ENCODE results near the gene CARMIL1.

Gene CARMIL1

GRCh38 chr6:25342802-25343201 lies 63.6 kb downstream of the CARMIL1 start:
- TF ChIP-seq, protein P1, sequence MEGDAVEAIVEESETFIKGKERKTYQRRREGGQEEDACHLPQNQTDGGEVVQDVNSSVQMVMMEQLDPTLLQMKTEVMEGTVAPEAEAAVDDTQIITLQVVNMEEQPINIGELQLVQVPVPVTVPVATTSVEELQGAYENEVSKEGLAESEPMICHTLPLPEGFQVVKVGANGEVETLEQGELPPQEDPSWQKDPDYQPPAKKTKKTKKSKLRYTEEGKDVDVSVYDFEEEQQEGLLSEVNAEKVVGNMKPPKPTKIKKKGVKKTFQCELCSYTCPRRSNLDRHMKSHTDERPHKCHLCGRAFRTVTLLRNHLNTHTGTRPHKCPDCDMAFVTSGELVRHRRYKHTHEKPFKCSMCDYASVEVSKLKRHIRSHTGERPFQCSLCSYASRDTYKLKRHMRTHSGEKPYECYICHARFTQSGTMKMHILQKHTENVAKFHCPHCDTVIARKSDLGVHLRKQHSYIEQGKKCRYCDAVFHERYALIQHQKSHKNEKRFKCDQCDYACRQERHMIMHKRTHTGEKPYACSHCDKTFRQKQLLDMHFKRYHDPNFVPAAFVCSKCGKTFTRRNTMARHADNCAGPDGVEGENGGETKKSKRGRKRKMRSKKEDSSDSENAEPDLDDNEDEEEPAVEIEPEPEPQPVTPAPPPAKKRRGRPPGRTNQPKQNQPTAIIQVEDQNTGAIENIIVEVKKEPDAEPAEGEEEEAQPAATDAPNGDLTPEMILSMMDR (IDR thresholded peaks at IDR 0.05; ENCODE audit: low read depth, low read length) = no peak
- no peak overlapping the region for H3K4me3 ChIP-seq (ENCODE audit: low read depth, low read length)

DNA sequence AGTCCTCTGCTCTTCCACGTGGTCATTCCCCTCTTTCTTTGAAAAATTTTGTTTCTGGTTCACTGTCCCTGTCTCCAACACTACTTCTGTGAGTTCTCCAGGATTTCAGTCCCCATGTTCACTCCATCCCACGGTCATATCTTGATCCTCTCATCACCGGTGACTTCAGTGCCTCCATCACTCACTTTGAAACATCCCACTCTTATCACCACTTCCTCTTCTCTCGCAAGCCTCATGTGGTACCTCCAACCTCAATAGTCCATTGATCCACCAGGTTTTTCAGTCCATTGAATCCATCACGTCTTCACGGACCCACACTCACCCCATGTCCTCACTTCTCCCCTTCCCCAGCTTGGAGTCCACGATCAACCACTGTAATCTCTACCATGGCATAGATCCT lies 64.8 kb downstream of the CARMIL1 start:
- H3K4me3 ChIP-seq (ENCODE audit: low read depth, low read length) = no peak overlapping the region
- TF ChIP-seq, protein P1 (IDR thresholded peaks at IDR 0.05; ENCODE audit: low read depth, low read length) = no peak

- no peak overlapping the region for H3K4me3 ChIP-seq (ENCODE audit: low read depth, low read length)
- TF ChIP-seq, protein P1 (IDR thresholded peaks at IDR 0.05; ENCODE audit: low read depth, low read length) = no peak
These were observed 65.7 kb downstream of the CARMIL1 start for GRCh38 chr6:25344827-25345226.

DNA sequence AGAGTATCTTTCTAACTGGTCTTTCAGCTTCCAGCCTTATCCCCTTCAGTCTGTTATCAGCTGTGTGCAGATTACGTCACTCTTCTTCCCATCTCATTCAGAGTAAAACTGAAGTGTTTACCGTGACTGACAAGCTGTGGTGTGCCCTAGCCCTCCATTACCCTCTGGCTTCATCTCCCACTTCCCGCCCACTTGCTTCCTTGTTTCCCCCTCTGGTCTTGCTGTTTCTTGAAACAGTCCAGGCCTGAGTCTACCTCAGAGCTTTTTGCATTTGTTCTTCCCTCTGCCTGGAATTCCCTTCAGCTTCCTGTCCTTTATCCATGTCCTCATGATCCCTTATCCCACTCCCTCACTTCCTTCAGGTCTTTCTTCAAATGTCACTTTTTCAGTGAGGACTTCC lies 66.9 kb downstream of the CARMIL1 start:
- TF ChIP-seq, protein P1 (IDR thresholded peaks at IDR 0.05; ENCODE audit: low read depth, low read length) = no peak
- no peak overlapping the region for H3K4me3 ChIP-seq (ENCODE audit: low read depth, low read length)

- TF ChIP-seq, protein P1 (IDR thresholded peaks at IDR 0.05; ENCODE audit: low read depth, low read length) = no peak
- H3K4me3 ChIP-seq (ENCODE audit: low read depth, low read length) = no peak overlapping the region
These were observed 71.4 kb downstream of the CARMIL1 start for GRCh38 chr6:25350573-25350972.

DNA sequence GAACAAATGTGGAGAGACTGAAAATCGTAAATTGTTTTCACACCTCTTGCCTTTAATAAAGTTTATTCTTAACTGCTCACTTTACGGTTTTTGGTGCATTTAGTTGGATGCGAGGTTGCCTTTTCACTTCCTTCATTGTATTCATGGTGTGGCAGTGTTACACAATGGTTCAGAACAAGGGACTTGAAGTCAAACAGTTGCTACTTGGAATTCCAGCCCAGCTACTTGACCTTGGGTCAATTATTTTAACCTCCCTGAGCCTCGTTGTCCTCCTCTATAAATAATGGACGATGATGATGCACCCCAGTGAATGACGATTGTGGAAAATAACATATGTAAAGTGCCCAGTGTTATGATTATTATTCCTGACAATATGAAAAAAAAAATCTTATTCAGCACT lies 72.3 kb downstream of the CARMIL1 start:
- TF ChIP-seq, protein P1 (IDR thresholded peaks at IDR 0.05; ENCODE audit: low read depth, low read length) = no peak
- no peak overlapping the region for H3K4me3 ChIP-seq (ENCODE audit: low read depth, low read length)

DNA sequence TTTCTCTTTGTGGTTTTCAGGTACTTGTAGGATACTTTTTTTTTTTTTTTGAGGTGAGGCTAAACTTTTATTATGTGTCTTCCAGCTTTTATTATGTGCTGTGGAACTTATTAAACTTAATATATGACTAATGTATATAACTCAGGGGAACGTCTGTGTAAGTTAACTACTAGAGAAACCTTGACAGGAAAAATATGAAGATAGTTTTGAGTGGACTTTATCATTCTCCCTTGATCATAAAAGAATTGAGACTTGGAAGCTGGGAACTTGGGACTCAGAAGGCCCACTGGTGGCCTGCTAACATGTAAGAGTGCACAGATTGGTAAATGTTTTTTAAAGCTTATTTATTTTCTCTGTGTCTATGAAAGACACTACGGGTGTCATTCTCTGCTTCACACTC lies 73.1 kb downstream of the CARMIL1 start:
- no peak overlapping the region for H3K4me3 ChIP-seq (ENCODE audit: low read depth, low read length)
- TF ChIP-seq, protein P1 (IDR thresholded peaks at IDR 0.05; ENCODE audit: low read depth, low read length) = no peak

Data from WI38 (cell line).